ENCODE results near the gene MIB2. TPM values are rescaled to one million over a fixed set of nuclear protein-coding genes. Genes with fewer than 3 reads are reported as not detected.
"Not testable (repeated sequence)": the region's sequence is repeated elsewhere in the genome, so short reads cannot be mapped to it uniquely, and the experiment has no call there.

MIB2 gene
- 85.0 TPM for total RNA-seq (ENCODE audit: insufficient read depth, low replicate concordance)

DNA sequence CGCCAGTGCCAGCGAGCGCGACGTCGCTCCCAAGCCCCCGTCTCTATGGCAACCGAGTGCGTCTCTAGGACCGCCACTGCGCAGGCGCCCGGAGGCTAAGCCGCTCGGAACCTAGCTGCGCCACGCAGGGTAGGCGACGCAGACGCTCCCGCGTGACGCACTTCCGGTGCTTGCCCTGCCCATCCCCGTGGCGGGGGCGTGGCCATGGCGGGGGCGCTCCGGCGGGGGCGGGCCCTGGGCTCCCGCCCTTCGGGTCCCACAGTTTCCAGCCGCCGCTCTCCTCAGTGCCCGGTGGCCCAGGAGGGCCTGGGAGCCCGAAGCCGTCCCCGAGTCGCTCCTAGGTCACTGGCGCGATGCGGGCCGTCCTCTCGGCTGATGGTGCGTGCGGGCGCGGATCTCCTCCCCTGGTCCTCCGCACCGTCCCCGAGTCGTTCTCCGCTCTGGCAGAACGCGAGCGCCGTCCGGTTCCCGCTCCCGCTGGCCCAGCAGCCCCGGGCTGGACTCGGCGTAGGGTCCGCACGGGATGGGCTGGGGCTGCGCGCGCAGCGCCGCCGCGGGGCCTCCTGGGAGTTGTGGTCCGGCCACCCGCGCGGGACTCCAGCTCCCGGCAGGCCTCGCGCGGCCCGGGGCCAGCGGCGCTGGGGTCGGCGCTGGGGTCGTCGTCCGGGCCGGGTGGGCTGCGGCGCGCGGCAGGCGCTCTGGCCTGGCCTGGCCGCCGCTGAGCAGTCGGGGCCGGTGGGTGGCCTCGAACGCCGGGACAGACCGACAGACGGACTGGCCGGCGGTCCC is at the start of gene MIB2:
Gene MIB2, plus strand, starts transcription at position 245 of the 789 bp plus-strand sequence. CDS start 7,953 bp downstream, outside the sequence.
- DNase-seq (ENCODE audit: low spot score): peak; percentile 98

DNA sequence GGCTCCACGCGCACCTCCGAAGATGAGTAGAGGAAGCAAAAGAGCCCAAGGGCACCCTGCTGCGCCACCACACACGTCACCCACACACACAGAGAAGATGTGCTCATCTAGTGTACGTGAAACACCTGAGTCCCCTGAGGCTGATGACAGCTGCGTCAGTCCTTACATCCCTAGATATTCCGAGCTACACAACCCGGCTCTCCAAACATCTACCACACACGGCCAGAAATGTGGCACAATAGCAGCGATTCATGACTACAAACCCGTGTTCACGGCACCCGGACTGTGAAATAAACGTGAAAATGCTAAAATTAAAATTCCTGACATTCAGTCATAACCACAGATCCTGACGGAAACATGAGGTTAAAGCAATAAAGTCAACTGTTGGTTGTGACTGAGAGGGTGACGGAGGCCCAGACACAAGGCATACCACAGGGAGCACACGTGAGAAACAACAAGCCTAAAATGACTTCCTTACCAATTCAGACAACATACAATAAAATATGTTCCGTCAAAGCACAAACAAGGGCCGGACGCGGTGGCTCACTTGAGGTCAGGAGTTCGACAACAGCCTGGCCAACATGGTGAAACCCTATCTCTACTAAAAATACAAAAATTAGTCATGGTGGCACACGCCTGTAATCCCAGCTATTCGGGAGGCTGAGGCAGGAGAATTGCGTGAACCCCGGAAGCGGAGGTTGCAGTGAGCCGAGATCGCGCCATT is 48.0 kb upstream of the MIB2 start:
- DNase-seq (ENCODE audit: low spot score): no peak

DNA sequence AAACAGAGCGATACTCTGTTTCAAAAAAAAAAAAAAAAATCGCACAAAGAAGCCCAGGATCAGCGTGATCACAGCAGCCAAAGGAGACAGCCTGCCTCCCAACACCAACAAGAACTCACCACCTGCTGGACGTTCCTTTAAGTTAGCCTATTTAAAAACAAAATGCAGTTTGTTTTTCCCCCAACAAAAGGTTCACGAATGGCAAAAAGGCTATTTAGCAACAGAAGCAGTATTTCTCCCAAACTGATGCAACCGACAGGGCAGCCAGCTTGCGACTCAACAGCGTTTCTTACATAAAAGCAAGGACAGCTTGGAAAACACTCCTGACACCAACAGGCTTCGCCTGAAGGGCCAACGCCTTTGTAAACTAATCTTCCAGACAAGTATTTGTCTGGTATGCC is 47.4 kb upstream of the MIB2 start:
- DNase-seq (ENCODE audit: low spot score): no peak

DNA sequence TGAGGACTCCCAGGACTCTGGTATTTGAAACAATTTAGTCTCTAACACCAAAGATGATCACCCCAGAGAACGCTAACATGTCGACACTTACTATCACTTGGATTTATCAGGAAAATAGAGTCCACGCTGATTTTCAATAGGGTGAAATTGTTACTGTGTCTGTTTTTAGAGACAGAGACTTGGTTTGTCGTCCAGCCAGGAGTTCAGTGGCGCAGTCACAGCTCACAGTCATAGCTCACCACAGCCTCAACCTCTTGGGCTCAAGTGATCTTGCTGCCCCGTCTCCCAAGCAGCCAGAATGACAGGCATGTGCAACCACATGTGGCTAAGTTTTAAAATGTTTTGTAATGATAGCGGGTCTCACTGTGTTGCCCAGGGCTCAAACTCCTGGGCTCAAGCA is 46.0 kb upstream of the MIB2 start:
- no peak for DNase-seq (ENCODE audit: low spot score)

DNA sequence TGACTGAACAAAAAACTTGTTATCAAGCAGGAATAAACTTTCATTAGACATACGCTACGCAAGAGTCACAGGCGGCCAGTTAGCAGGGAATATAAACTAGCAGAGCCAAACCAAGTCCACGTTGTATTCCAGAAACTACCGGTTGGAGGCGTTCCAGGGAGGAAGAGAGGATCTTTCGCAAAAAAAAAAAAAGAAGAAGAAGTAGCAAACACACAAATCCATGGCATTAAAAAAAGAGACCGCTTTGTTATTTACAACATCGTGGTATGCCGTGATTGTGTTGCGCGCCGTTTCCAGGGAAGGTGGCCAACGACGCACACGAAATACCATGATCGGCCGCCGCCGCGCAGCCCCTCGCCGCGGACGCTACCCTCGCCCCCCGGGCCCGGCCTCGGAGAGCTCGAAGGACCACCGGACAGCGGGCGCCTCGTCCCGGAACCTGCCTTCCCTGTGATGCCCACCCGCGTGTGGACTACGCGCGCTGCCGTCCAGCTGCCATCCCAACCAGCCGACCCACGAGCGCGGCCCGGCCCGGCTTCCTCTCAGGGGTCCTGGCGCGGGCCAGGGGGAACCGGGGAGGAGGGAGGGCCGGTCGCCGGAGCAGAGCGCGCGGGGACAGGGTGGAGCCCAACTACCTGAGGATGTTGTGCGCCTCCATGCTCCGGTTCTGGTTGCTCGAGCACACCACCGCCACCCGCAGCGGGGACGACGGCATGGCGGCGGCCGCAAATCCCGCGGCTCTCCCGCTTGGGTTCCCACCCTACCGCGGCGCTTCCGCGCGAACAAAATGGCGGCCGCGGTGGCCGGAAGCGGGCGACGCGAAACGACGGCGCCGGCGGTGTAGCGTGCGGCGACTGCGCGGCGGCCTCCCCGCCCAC is 41.2 kb upstream of the MIB2 start:
- DNase-seq (ENCODE audit: low spot score): peak; percentile 63

DNA sequence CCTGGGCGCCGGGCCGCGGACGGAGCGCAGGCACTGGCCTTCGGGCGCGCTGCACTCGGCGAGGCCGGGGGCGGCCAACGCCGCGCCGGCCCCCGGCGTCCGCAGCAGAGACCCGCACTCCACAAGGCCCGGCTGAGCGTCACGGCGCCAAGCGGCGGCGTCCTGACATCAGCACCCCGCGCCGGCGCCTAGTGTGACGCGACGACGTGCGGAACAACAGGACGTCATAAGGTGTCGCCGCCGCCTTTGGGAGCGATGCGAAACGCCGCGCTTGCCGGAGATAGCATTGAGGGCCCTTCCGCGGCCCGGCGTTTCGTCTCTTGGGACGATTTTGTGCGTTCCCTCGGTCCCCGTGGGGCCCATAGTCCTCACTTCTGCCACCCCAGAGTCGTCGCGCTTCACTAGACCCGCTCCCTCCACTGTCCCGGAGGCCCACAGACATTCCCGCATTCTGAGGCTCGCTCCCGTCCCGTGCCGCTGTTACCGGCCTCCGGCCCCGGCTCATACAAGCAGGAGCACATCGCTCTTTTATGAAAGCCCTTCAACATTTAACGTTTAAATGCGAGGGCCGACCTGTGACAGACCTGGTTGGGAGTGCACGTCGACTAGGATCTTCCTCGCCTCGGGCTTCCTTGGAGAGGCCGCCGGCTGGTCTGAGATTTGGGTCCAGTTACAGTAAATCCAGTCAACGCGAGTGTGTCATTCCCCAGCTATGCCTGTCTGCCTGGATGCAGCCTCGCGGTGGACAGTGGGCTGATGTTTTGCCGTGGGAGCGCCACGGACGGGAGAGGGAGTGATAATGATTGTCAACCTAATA is 40.4 kb upstream of the MIB2 start, which contains the start of gene SSU72:
Gene SSU72, minus strand, starts transcription at position 143 of the 817 bp plus-strand sequence. CDS start 306 bp downstream, outside the sequence.
- DNase-seq (ENCODE audit: low spot score): peak; percentile 89

DNA sequence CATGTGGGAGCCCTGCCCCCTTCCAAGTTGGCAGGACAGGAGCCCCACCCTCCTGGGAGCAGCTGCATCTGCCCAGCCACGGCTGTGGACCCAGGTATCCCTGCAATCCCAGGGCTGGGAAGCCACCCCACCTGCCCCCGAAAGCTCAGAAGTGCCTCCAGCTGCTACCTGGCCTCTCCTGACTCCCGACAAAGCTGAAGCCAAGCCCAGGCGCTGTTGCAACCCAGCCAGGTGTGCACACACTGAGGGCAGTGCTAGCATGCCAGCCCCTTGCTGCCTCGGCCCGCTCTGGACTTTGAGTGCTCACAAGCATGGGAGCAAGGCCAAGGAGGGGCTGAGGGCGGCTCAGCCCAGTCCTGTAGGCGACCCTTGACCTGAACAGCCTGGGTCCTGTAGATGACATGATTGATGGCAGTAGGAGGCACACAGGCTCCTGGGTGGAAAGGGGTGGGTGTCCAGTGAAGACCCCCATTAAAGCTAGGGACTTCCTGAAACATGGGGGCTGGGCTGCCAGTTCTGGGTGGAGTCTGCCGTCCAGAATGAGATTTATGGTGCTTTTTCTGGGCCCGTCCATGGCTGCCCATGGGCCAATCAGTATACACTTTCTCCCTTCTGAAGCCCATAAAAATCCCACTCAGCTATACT is 37.8 kb upstream of the MIB2 start:
- no peak for DNase-seq (ENCODE audit: low spot score)

DNA sequence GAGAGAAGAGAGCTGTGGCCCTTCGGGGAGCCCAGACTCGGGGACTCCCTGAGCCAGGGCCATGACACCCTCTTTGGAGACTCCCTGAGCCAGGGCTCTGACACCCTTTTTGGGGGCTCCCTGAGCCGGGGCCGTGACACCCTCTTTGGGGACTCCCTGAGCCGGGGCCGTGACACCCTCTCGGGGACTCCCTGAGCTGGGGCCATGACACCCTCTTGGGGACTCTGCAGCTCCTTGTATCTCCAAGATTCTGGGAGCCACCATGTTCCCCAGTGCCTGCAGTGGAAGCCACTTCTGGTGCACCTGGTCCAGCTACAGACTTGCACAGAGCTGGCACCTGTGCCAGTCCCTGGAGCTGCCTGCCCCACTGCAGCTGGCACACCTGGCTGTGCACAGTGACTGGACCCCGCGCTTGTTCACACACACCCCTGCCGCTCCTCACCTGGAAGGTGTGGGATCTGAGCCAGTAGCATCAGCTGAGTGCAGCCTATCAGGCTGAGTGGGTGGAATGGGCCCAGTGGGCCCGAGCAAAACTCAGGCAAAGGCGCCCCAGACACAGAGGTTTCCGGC is 36.8 kb upstream of the MIB2 start:
- no peak for DNase-seq (ENCODE audit: low spot score)

DNA sequence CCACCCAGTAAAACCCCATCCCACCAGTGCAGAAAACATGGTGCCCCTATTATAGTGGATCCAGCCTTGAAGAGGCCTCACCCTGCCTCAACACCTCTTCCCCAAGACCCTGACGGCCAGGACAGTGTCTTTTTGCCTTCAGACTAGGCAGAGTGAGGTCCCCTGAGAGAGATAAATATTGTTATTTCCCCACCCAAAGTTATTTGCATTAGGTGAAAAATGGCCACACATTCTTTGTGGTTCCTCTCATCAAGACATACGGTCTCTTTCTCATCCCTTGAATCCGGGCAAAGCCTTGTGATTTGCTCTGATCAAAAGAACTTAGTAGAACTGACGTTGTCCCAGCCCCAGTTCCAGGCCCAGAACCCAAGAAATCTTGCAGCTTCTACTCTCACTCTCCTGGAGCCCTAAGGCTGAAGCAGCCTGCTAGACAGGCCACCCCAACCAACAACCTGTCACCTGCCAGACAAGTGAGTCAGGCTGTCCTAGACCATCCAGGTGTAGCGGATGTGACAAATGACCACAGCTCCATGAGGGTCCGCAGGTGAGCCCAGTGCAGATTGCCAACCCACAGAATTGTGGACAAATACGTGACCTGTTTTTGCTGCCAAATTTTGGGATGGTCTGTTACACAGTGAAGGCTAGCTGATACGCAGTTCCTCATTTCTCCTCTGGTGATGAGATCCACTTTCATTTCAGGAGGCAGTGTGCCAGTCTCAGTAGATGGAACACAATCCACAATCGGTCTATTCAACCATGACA is 32.5 kb upstream of the MIB2 start:
- no peak for DNase-seq (ENCODE audit: low spot score)

DNA sequence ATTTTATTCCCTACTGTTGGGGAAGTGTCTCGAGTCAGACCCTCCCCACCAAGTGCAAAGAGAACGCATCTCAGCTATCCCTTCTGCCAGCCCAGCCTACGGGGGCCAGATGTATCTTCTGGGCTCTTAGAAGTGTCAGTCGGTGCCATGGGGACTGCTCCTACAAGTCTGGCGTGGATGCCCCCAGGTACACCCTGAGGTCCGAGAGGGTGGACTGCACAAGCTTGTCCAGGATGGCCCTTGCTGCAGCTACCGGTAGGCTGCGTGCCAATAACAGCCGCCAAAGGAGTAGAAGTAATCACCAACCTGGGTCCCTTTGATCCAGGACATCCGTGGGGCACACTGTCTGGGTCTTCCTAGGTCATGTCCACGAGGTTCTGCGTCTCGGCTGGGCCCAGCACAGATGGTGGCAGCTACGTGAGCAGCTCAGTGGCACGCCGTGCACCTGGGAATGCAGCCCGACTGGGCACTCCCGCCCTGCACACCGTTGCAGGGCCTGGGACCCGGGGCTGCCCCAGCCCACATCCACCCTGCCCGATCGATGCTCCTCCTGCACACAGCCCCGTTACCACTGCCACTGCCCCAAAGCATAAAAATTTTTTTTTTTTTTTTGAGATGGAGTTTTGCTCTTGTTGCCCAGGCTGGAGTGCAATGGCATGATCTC is 31.8 kb upstream of the MIB2 start:
- DNase-seq (ENCODE audit: low spot score): no peak

DNA sequence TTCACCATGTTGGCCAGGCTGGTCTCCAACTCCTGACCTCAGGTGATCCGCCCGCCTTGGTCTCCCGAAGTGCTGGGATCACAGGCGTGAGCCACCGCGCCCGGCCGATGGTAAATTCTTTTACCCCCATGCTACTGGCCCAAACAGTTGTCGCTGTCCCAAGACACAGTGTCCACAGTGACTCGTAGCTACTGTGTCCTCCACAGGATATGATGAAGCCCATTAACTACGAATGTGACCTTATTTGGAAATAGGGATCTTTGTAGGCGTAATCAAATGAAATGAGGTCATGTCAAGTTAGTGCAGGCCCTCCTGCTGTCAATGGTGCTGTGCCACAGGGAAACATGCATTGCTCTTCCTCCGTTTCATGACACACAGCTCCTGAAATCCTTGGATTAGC is 23.8 kb upstream of the MIB2 start:
- DNase-seq (ENCODE audit: low spot score): no peak

DNA sequence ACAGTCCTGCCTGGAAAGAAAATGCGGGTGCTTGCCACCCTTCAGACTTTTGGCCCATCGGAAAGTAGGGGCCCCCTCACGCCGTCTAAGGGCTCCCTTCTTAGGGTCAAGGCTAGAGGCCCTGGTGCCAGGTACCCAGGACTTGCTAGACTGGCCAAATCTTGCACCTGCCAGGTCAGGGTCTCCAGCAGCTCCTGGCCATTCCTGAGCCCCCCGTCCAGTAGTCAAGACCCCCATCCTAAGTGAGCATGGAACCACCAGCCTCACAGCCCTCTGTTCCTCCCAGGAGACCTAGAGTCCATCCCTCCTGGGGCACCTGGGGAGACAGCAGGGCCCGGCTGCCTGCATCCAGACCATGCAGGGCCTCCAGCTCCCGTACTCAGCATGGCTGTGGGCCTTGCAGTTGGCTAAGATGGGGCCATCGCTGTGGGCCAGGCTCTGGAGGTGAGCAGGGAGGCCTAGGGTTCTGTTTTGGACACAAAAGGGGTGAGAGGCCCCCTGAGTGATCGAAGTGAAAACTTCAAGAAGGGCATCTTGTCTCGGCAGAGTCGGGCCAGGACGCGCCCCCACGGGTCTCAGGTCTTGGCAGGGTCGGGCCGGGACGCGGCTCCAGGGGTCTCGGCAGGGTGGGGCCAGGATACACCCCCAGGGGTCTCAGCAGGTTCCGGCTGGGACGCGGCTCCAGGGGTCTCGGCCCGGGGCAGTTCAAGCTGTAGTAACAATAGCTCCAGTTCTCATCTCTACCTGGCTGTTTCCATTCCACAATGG is 21.3 kb upstream of the MIB2 start:
- no peak for DNase-seq (ENCODE audit: low spot score)

DNA sequence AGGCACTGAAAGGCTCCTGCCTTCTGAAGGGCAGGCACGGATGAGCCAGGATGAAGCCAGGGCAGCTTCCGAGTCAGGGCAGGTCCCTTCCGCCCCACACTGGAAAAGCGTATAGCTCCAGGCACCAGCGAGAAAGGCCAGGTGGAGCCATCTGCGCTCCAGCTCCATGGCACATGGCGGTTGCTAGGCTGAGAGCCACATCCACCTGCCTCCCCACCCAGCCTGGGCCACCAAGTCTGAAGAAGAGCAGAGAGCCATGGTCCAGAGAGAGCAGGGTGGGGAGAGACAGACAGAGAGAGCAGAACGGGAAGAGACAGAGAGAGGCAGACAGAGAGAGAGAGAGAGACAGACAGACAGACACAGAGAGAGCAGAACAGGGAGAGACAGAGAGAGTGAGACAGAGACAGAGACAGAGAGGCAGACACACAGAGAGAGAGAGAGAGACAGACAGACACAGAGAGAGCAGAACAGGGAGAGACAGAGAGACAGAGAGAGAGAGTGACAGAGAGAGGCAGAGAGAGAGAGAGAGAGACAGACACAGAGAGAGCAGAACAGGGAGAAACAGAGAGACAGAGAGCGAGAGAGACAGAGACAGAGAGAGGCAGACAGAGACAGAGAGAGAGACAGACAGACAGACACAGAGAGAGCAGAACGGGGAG is 20.6 kb upstream of the MIB2 start:
- no peak for DNase-seq (ENCODE audit: low spot score)

DNA sequence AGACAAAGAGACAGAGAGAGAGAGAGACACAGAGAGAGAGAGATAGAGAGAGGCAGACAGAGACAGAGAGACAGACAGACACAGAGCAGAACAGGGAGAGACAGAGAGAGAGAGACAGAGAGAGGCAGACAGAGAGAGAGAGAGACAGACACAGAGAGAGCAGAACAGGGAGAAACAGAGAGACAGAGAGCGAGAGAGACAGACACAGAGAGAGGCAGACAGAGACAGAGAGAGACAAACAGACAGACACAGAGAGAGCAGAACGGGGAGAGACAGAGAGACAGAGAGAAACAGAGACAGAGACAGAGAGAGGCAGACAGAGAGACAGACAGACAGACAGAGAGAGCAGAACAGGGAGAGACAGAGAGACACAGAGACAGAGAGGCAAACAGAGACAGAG is 20.0 kb upstream of the MIB2 start:
- not testable (repeated sequence) for DNase-seq (ENCODE audit: low spot score)

DNA sequence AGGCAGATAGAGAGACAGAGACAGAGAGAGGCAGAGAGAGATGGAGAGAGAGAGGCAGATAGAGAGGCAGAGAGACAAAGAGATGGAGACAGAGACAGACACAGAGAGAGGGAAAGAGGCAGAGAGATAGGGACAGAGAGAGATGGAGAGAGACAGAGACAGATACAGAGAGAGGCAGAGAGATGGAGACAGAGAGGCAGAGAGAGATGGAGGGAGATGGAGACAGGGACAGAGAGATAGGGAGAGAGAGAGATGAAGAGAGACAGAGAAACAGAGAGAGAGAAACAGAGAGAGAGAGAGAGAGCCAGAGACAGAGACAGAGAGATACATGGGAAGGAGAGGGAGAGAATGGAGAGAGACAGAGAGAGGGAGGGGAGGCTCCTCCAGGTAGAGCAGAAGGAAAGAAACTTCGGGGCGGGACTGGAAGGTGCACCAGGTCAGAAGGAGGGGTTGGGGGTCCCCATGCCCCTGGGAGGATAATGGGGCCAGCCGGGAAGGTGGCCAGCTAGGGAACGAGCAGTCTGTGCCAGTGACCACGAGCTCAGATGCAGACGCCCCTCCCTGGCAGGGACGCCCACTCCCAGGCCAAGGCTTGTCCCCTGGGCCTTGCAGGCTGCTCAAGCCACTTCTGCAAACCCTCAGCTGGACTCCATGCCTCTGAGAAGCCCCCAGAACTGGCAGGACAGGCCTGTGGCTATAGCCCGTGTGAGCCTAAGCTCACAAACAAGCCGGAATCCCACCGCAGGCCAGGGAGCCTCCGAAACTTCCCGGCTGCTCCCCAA is 18.6 kb upstream of the MIB2 start:
- no peak for DNase-seq (ENCODE audit: low spot score)

DNA sequence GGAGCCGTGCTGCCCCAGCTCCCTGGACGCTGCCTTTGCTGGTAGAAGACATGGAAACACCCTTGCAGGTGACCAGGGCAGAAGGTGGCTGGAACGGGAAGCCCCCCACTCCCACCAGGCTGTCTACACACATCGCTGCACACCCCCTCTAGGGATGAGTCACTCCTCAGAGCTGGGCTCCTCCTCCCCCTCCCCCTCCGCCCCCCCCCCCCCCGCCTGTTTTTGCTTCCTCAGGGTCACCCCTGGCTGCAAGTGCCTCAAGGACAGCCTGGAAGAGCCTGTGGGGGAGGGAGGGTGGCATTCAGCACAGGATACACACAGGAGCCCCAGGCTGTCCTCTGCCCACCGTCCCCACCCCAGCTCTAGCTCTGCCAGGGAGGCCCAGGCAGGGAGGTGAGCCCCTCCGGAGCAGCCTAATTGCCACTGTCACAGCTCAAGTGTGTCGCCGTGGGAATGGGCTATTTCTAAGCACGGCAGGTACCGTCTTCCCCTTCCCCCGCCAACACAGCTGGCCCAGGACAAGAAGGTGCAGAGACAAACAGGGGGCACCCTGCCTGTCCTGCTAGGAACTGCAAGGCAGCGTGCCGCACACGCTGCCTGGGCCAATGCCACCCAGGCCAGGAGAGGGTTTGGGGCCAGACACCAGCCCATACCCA is 17.9 kb upstream of the MIB2 start:
- no peak for DNase-seq (ENCODE audit: low spot score)
